ENCODE data around the gene TMEM225B.

- TF ChIP-seq GATA2 (IDR thresholded peaks at IDR 0.05; ENCODE audit: low read depth, low read length): no peak
- TF ChIP-seq GATA3 (IDR thresholded peaks at IDR 0.05; ENCODE audit: low read depth, low read length): no peak
These were observed 46.4 kb downstream of the TMEM225B start for GRCh38 chr7:99644431-99644830.
